Neural progenitor cell (in vitro differentiated cells): ENCODE results near the gene KRT9. TPM values are rescaled to one million over a fixed set of nuclear protein-coding genes. Genes with fewer than 3 reads are reported as not detected.

ENCODE experiments used
- DNase-seq: peaks from one replicate; pipeline ENCODE4 v3.0.0-alpha.2; 2016; ENCODE audit warnings: low spot score
- H2AFZ ChIP-seq: fragments of 200-600 bp; sonication (generic); replicated peaks from 2 replicates; pipeline ENCODE4 v1.6.1; 2016; ENCODE audit warnings: antibody characterized with exemption
- H3F3A ChIP-seq: fragments of 200-600 bp; sonication (generic); 2 replicates; pipeline ENCODE4 v1.6.1; 2016; ENCODE audit warnings: antibody characterized with exemption, low read depth
- H3K27ac ChIP-seq: fragments of 200-600 bp; sonication (generic); 2 replicates; pipeline ENCODE4 v1.5.1; 2016; ENCODE audit warnings: mild to moderate bottlenecking
- H3K27me3 ChIP-seq: fragments of 200-600 bp; sonication (generic); 2 replicates; pipeline ENCODE4 v1.6.1; 2016; ENCODE audit warnings: mild to moderate bottlenecking, moderate library complexity
- H3K36me3 ChIP-seq: fragments of 200-600 bp; sonication (generic); 2 replicates; pipeline ENCODE4 v1.5.1; 2016
- H3K4me1 ChIP-seq: fragments of 200-600 bp; sonication (generic); 2 replicates; pipeline ENCODE4 v1.6.1; 2016; ENCODE audit warnings: mixed run types
- H3K4me2 ChIP-seq: fragments of 200-600 bp; sonication (generic); 2 replicates; pipeline ENCODE4 v1.6.1; 2016
- H3K4me3 ChIP-seq: fragments of 200-600 bp; sonication (generic); 2 replicates; pipeline ENCODE4 v1.5.1; 2016
- H3K79me2 ChIP-seq: fragments of 200-600 bp; sonication (generic); 2 replicates; pipeline ENCODE4 v1.6.1; 2016; ENCODE audit warnings: low read depth
- H3K9ac ChIP-seq: fragments of 200-600 bp; sonication (generic); 2 replicates; pipeline ENCODE4 v1.6.1; 2016
- H3K9me3 ChIP-seq: fragments of 200-600 bp; sonication (generic); 2 replicates; pipeline ENCODE4 v1.5.1; 2016; ENCODE audit warnings: low read depth
- H4K20me1 ChIP-seq: fragments of 200-600 bp; sonication (generic); 2 replicates; pipeline ENCODE4 v1.6.1; 2016; ENCODE audit warnings: low read depth
- H3K27ac Mint-ChIP-seq: 3 replicates; pipeline ENCODE4 v1.8.0; 2021; ENCODE audit warnings: mixed read lengths
- H3K27me3 Mint-ChIP-seq: 2 replicates; pipeline ENCODE4 v1.8.0; 2022; ENCODE audit warnings: low read depth, mild to moderate bottlenecking, inconsistent platforms, moderate library complexity, mixed read lengths; ENCODE audit not compliant: insufficient read depth
- H3K36me3 Mint-ChIP-seq: 3 replicates; pipeline ENCODE4 v1.8.0; 2021; ENCODE audit warnings: mixed read lengths
- H3K4me1 Mint-ChIP-seq: 3 replicates; pipeline ENCODE4 v1.8.0; 2021; ENCODE audit warnings: mixed read lengths
- H3K4me3 Mint-ChIP-seq: 3 replicates; pipeline ENCODE4 v1.8.0; 2021; ENCODE audit warnings: mild to moderate bottlenecking, moderate library complexity, mixed read lengths
- H3K9me3 Mint-ChIP-seq: 3 replicates; pipeline ENCODE4 v1.8.0; 2020; ENCODE audit warnings: mixed read lengths
- CTCF ChIP-seq: fragments of 200-600 bp; sonication (generic); IDR thresholded peaks from 2 replicates; pipeline ENCODE4 v1.5.1; 2017; ENCODE audit warnings: antibody characterized with exemption, mild to moderate bottlenecking
- EZH2 ChIP-seq: fragments of 200-600 bp; sonication (generic); IDR thresholded peaks from 2 replicates; pipeline ENCODE4 v1.6.1; 2017; ENCODE audit warnings: antibody characterized with exemption, mild to moderate bottlenecking, moderate library complexity
- EZH2phosphoT487 ChIP-seq: fragments of 200-600 bp; sonication (generic); IDR thresholded peaks from 2 replicates; pipeline ENCODE4 v1.6.1; 2017; ENCODE audit warnings: antibody characterized with exemption
- total RNA-seq: library from RNA; depleted of rRNA; stranded (reverse); fragments of >200 nt; gene quantifications from 2 replicates; pipeline ENCODE4 v1.2.3, GENCODE V29; 2015; ENCODE audit warnings: low replicate concordance

The KRT9 gene
- total RNA-seq, 1 donor from 2014 or later, result not detected

DNA sequence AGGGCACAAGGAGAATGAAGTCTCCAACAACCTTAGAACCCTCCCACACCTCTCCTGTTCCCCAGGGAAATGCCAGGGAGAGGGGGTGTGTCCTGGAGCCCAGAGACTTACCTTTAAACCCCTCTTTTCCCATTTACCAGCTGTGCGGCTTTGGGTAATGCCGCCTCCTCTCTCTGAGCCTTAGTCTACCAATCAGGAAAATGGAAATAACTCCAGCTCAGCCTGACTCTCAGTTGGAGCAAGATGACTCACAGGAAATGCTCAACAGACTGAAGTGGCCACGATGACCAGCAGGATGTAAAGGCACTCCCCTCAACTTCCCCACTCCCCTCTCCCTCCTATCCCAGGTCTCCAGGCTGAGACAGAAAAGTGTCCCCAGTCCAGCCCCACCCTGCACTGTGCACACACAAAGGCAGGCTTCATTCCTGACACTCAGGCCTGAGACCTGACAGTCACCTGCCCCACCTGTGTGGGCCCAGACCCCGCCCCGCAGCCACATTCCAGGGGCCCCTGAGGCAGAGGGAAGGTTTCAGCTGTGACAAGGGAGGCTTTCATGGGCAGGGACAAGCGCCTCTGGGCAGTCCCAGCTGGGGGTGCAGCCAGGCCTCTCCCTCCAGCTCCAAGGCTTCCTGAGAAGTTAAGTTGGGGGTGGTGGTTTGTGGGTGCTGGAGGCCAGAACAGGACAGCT lies 50.1 kb downstream of the KRT9 start:
- H3K4me3 ChIP-seq, result no peak overlapping the region
- H3K27ac ChIP-seq, result no peak overlapping the region
- H3K36me3 ChIP-seq, result no peaks in the 10 kb centered on the region

GRCh38 chr17:41520821-41521521 lies 50.9 kb downstream of the KRT9 start:
- peaks cover 5% of the 10 kb centered on the region for H3K4me1 Mint-ChIP-seq

More for the DNA sequence above, 50.1 kb downstream of the KRT9 start:
- peaks cover 36% of the 10 kb centered on the region for H4K20me1 ChIP-seq
- H3K4me2 ChIP-seq, result no peak overlapping the region
- Mint-ChIP-seq H3K4me1 (peaks cover 5% of the 10 kb centered on the region), H3K36me3 (no peaks in the 10 kb centered on the region), H3K9me3 (peaks cover 2% of the 10 kb centered on the region), H3K27ac (no peak overlapping the region), H3K27me3 (peaks cover 26% of the 10 kb centered on the region), H3K4me3 (no peak overlapping the region)
- H3F3A ChIP-seq, result peaks cover 31% of the 10 kb centered on the region
- DNase-seq, result no peak
- peaks cover 15% of the 10 kb centered on the region for H3K79me2 ChIP-seq
- H3K4me1 ChIP-seq, result peaks cover 10% of the 10 kb centered on the region
- no peak overlapping the region for H2AFZ ChIP-seq
- no peaks in the 10 kb centered on the region for H3K27me3 ChIP-seq
- no peak overlapping the region for H3K9ac ChIP-seq
- no peak for TF ChIP-seq EZH2
- no peak for TF ChIP-seq CTCF
- no peak for TF ChIP-seq EZH2phosphoT487
- H3K9me3 ChIP-seq, result no peaks in the 10 kb centered on the region

DNA sequence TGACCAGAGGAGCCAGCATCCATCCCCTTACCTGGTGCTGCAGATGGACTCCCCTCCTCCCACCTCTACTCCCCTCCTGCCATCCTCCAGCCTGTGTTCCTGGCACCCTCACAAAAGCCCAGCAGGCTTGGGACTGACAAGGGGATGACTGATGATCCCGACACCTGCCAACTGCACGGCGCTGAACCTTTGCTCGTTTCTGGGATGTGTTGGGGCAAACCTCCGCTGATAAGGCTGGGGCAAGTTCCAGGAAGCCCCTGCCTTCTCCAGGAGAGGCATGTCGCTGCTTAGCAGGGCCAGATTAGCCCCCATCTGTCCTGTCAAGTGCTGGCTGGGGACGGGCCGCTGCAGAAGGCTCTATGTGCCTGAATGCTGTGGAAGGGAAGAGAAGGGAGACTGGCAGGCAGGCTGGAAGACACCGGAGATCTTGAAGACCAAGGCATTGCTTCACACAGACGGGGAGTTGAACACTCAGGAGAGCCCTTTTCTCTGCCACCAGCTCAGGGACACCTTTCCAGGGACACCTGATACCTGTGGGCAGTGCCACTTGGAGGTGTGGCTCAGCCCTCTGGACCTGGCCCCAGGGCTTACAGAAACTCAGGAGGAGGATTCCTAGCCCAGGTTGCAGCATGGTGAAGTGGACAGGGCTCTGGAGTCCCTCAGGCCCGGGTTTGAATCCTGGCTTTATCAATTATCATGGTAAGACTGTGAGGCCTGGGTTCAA lies 52.2 kb downstream of the KRT9 start:
- Histone ChIP-seq H3K36me3 (no peaks in the 10 kb centered on the region), H3K9me3 (no peaks in the 10 kb centered on the region), H2AFZ (no peak overlapping the region), H4K20me1 (peaks cover 16% of the 10 kb centered on the region), H3K27ac (no peak overlapping the region), H3K79me2 (no peaks in the 10 kb centered on the region), H3F3A (peaks cover 31% of the 10 kb centered on the region), H3K4me1 (peaks cover 8% of the 10 kb centered on the region), H3K9ac (no peak overlapping the region), H3K27me3 (no peaks in the 10 kb centered on the region), H3K4me2 (no peak overlapping the region), H3K4me3 (no peak overlapping the region)
- Mint-ChIP-seq H3K27ac (no peak overlapping the region), H3K27me3 (peaks cover 14% of the 10 kb centered on the region), H3K4me3 (no peak overlapping the region), H3K36me3 (no peaks in the 10 kb centered on the region), H3K4me1 (peaks cover 5% of the 10 kb centered on the region), H3K9me3 (no peaks in the 10 kb centered on the region)
- no peak for DNase-seq
- no peak for TF ChIP-seq EZH2phosphoT487
- TF ChIP-seq EZH2, result no peak
- TF ChIP-seq CTCF, result no peak

More at GRCh38 chr17:41520821-41521521, 50.9 kb downstream of the KRT9 start:
- peaks cover 8% of the 10 kb centered on the region for H3K4me1 ChIP-seq
- no peak overlapping the region for H2AFZ ChIP-seq
- H3K4me3 ChIP-seq, result no peak overlapping the region
- no peaks in the 10 kb centered on the region for H3K27me3 ChIP-seq
- no peaks in the 10 kb centered on the region for H3K9me3 ChIP-seq
- Mint-ChIP-seq H3K9me3 (peaks cover 2% of the 10 kb centered on the region), H3K27ac (peak overlapping the region; percentile 47), H3K27me3 (peaks cover 18% of the 10 kb centered on the region), H3K36me3 (no peaks in the 10 kb centered on the region), H3K4me3 (no peak overlapping the region)
- no peaks in the 10 kb centered on the region for H3K36me3 ChIP-seq
- no peak for DNase-seq
- TF ChIP-seq EZH2phosphoT487 (no peak), CTCF (no peak), EZH2 (no peak)
- peaks cover 28% of the 10 kb centered on the region for H4K20me1 ChIP-seq
- H3K4me2 ChIP-seq, result no peak overlapping the region
- H3K9ac ChIP-seq, result no peak overlapping the region
- no peak overlapping the region for H3K27ac ChIP-seq
- H3F3A ChIP-seq, result peaks cover 31% of the 10 kb centered on the region
- peaks cover 8% of the 10 kb centered on the region for H3K79me2 ChIP-seq
